NCI-H345 treated with DMSO at 0.1 percent for 48 hours (cell line): ENCODE measurements around the gene UGT1A4.

Experiments used
- DNase-seq: peaks from one replicate; lab custom pipeline; 2025; ENCODE audit not compliant: unreplicated experiment; lab: John Stamatoyannopoulos, UW

Gene UGT1A4

GRCh38 chr2:233718552-233718951 lies at the start of gene UGT1A4:
Gene UGT1A4, plus strand, starts transcription at chr2:233718736. Its CDS starts 85 bp downstream, at chr2:233718821.
- DNase-seq, result no peak

DNA sequence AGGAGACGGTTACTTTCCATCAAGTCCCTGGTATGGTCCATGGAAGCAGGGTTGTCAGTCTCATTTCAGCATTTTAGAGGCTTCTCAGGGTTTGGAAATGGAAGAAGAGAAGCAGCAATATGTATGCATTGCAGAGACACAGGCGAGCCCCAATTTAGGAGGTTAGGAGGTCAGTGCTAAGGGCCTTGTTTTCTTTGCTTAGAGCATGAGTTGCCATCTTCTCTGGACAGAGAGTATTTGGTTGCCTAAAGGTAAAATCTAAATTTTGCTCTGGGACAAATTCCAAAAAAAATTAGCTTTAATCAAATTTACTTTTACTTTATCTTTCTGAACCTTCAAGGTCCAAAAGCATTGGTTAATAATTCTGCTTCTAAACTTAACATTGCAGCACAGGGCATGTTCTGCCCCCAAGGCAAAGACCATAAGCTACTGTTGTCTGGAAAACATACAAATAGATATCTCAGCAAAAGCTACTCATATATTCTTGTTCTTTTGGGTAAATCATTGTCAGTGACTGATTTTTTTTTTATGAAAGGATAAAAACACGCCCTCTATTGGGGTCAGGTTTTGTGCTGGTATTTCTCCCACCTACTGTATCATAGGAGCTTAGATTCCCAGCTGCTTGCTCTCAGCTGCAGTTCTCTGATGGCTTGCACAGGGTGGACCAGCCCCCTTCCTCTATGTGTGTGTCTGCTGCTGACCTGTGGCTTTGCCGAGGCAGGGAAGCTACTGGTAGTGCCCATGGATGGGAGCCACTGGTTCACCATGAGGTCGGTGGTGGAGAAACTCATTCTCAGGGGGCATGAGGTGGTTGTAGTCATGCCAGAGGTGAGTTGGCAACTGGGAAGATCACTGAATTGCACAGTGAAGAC lies 47.0 kb upstream of the UGT1A4 start, which contains the start of gene UGT1A9:
UGT1A9 (plus strand) TSS at position 609 of the 872 bp plus-strand sequence; CDS start at position 646, 37 bp downstream.
- DNase-seq, result no peak

GRCh38 chr2:233672886-233673285 lies 45.6 kb upstream of the UGT1A4 start:
- no peak for DNase-seq

DNA sequence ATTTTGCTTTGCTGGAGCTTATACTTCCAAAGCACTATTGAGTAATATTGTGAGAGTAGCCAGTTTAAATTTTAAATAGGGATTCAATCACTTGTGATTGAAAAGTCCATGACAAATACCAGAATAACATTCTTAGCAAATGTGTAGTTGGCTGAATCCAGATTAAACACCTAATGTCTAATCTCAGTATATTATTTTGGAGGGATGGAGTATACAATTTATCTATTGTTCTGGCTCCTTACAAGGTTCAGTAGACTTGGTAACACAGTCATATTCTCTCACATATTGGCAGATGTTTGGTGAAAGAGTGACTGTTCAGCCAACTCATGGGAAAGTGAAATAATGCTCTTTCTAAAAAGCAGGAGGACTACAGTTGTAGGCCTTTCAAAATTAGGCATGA lies 44.6 kb upstream of the UGT1A4 start:
- no peak for DNase-seq

- DNase-seq, result no peak
Measured at GRCh38 chr2:233674314-233674713, 44.2 kb upstream of the UGT1A4 start.

GRCh38 chr2:233674995-233675394 lies 43.5 kb upstream of the UGT1A4 start:
- no peak for DNase-seq

- DNase-seq, result no peak
Measured at GRCh38 chr2:233676046-233676445, 42.5 kb upstream of the UGT1A4 start.

- no peak for DNase-seq
Measured at GRCh38 chr2:233679196-233679595, 39.3 kb upstream of the UGT1A4 start.

- no peak for DNase-seq
Measured at GRCh38 chr2:233680361-233681045, 38.0 kb upstream of the UGT1A4 start.

GRCh38 chr2:233681521-233682099 lies 36.9 kb upstream of the UGT1A4 start, which contains the start of gene UGT1A7:
Gene UGT1A7, plus strand, starts transcription at chr2:233681901. Its CDS starts 37 bp downstream, at chr2:233681938.
- no peak for DNase-seq

DNA sequence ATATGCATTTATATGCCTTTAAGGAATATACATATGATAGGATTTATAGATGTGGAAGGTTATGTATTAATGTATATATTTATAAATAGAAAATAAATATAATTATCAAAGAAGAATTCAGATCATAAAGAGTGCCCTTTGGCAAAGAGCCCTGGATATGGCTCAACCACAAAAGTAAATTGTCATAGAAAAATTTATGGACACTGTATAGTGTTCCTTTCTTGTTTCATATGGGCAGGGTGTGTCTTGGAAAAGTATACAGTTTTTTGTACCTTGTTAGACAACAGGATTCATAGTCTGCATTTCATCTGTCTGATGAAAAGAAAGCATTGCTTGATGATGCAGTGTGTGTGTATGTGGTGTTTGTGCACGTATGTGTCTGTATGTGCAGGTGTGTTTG lies 33.9 kb upstream of the UGT1A4 start:
- DNase-seq, result no peak

GRCh38 chr2:233686928-233687327 lies 31.6 kb upstream of the UGT1A4 start:
- DNase-seq, result no peak

GRCh38 chr2:233688341-233688740 lies 30.2 kb upstream of the UGT1A4 start:
- DNase-seq, result no peak

GRCh38 chr2:233689031-233689430 lies 29.5 kb upstream of the UGT1A4 start:
- DNase-seq, result no peak

- no peak for DNase-seq
Measured at GRCh38 chr2:233689501-233689900, 29.0 kb upstream of the UGT1A4 start.

- DNase-seq, result no peak
Measured at GRCh38 chr2:233690444-233690843, 28.1 kb upstream of the UGT1A4 start.

GRCh38 chr2:233691443-233692433 lies 26.8 kb upstream of the UGT1A4 start:
- no peak for DNase-seq

DNA sequence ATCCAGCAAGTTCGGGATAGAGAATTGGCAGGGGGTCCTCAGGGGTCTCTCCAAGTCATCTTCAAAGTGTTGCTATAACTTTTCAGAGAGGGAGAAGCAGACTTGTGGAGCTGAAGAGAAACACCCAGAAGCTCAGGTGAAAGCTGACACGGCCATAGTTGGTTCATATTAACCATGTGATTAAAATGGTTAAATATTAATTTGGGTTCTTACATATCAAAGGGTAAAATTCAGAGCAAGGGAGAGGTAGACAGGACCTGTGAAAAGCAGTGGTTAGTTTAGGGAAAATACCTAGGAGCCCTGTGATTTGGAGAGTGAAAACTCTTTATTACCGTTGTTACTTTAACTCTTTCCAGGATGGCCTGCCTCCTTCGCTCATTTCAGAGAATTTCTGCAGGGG lies 25.9 kb upstream of the UGT1A4 start, which contains the start of gene UGT1A6:
UGT1A6 (plus strand) TSS at position 243 of the 400 bp plus-strand sequence; CDS start at position 358, 115 bp downstream.
- DNase-seq, result no peak

DNA sequence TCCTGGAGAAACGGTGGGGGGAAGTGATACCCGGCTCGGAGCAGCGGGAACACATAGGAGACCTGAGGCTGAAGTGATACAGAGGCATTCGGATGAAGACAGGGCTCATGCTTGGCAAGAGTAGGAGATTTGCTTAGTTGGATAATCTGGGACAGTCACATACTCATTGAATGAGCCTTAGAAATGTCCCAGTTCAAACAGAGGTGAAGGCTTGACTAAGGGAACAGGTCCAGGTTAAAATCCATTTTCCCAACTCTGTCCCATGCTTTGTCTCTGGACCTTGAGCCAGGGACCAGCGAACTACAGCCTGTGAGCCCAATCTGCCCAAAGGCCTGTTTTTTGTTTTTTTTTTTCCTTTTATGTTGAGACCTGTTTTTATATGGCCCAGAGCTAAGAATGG lies 24.6 kb upstream of the UGT1A4 start:
- no peak for DNase-seq

GRCh38 chr2:233698740-233699139 lies 19.8 kb upstream of the UGT1A4 start:
- no peak for DNase-seq
